SK-N-SH (cell line): ENCODE measurements around the gene FAM219A. TPM values are rescaled to one million over a fixed set of nuclear protein-coding genes. Genes with fewer than 3 reads are reported as not detected.
A peak's percentile ranks its signal among the peaks of the same experiment; 100 is the strongest.

Experiments used
- CTCF ChIA-PET: fragments of 300-600, 350-600 bp; formaldehyde crosslinking; extraction: SDS; loops from one replicate; lab custom pipeline; 2021; lab: Yijun Ruan, JAX
- POLR2A ChIA-PET: fragments of 350-600 bp; sonication (Branson Sonifier 250); formaldehyde crosslinking; extraction: SDS; loops from one replicate; lab custom pipeline; 2020; ENCODE audit warnings: antibody characterized with exemption, inconsistent platforms; lab: Yijun Ruan, JAX
- DNase-seq: peaks from one replicate; pipeline ENCODE4 v3.0.0; 2012
- H2AFZ ChIP-seq: fragments of 200-600 bp; sonication (generic); 2 replicates; pipeline ENCODE4 v1.8.1; 2016; ENCODE audit warnings: antibody characterized with exemption, mild to moderate bottlenecking, low read depth
- H3F3A ChIP-seq: fragments of 200-600 bp; sonication (generic); replicated peaks from 2 replicates; pipeline ENCODE3; 2016; ENCODE audit warnings: antibody characterized with exemption, mild to moderate bottlenecking; ENCODE audit not compliant: insufficient read depth
- H3K27ac ChIP-seq, 2 experiments: fragments of 200-500 bp in 1 of 2; fragments of 200-600 bp in 1 of 2; sonication (Bioruptor generic) in 1 of 2; sonication (generic), shearing (Covaris generic) in 1 of 2; 2 replicates each; pipeline versions ENCODE4 v1.5.1 to v1.6.1; 2014 to 2016; ENCODE audit warnings: low read depth in 2 of 2, inconsistent platforms in 1 of 2, low read length in 1 of 2, mild to moderate bottlenecking in 1 of 2, mixed read lengths in 1 of 2
- H3K27me3 ChIP-seq: fragments of 200-600 bp; sonication (generic), shearing (Covaris generic); 2 replicates; pipeline ENCODE4 v1.6.1; 2016; ENCODE audit warnings: mixed run types; ENCODE audit not compliant: insufficient read depth
- H3K36me3 ChIP-seq, 2 experiments: fragments of 200-500 bp in 1 of 2; fragments of 200-600 bp in 1 of 2; sonication (Bioruptor generic) in 1 of 2; sonication (generic) in 1 of 2; replicated peaks in 1 of 2; 2 replicates each; pipeline versions ENCODE3 to v1.5.1; 2014 to 2016; ENCODE audit warnings: low read length in 1 of 2, mild to moderate bottlenecking in 1 of 2; ENCODE audit not compliant: insufficient read depth in 2 of 2, control insufficient read depth in 1 of 2
- H3K4me1 ChIP-seq, 2 experiments: fragments of 200-500 bp in 1 of 2; fragments of 200-600 bp in 1 of 2; sonication (Bioruptor generic) in 1 of 2; sonication (generic), shearing (Covaris generic) in 1 of 2; 2 replicates each; pipeline versions ENCODE4 v1.5.1 to v1.6.1; 2014 to 2016; ENCODE audit warnings: low read depth in 1 of 2, low read length in 1 of 2, mixed run types in 1 of 2; ENCODE audit not compliant: insufficient read depth in 2 of 2, control insufficient read depth in 1 of 2
- H3K4me2 ChIP-seq: fragments of 200-600 bp; sonication (generic), shearing (Covaris generic); 2 replicates; pipeline ENCODE4 v1.6.1; 2017; ENCODE audit warnings: mixed run types
- H3K4me3 ChIP-seq, 2 experiments: fragments of 200-500 bp in 1 of 2; fragments of 200-600 bp in 1 of 2; sonication (Bioruptor generic) in 1 of 2; sonication (generic), shearing (Covaris generic) in 1 of 2; 2 replicates each; pipeline versions ENCODE4 v1.5.1 to v1.8.1; 2014 to 2016; ENCODE audit warnings: low read depth in 2 of 2, inconsistent platforms in 1 of 2, low read length in 1 of 2, mild to moderate bottlenecking in 1 of 2, mixed read lengths in 1 of 2, moderate library complexity in 1 of 2
- H3K79me2 ChIP-seq: fragments of 200-600 bp; sonication (generic); 2 replicates; pipeline ENCODE4 v1.8.1; 2017; ENCODE audit warnings: mild to moderate bottlenecking; ENCODE audit not compliant: insufficient read depth
- H3K9ac ChIP-seq: fragments of 200-600 bp; sonication (generic); 2 replicates; pipeline ENCODE4 v1.6.1; 2017; ENCODE audit warnings: mixed run types
- H3K9me2 ChIP-seq: fragments of 200-600 bp; sonication (generic); 2 replicates; pipeline ENCODE4 v1.6.1; 2017; ENCODE audit warnings: mixed run types
- H3K9me3 ChIP-seq: fragments of 200-600 bp; sonication (generic); 2 replicates; pipeline ENCODE4 v1.6.1; 2017; ENCODE audit warnings: mixed run types, mild to moderate bottlenecking, moderate library complexity
- H4K20me1 ChIP-seq: fragments of 200-600 bp; sonication (generic); 2 replicates; pipeline ENCODE4 v1.6.1; 2017; ENCODE audit warnings: mild to moderate bottlenecking, mixed run types; ENCODE audit not compliant: insufficient read depth
- CHD2 ChIP-seq: fragments of 150-350 bp; IDR thresholded peaks from 2 replicates; pipeline ENCODE4 v1.6.1; 2018; ENCODE audit warnings: low read length; ENCODE audit not compliant: partially characterized antibody
- EP300 ChIP-seq, 2 experiments: IDR thresholded peaks; 2 replicates each; pipeline versions ENCODE4 v1.4.0 to v1.6.1; 2012; ENCODE audit warnings: borderline replicate concordance in 1 of 2, low read depth in 1 of 2, low read length in 1 of 2
- FOSL2 ChIP-seq: IDR thresholded peaks from 2 replicates; pipeline ENCODE4 v1.4.0; 2012; ENCODE audit warnings: low read depth, mild to moderate bottlenecking, moderate library complexity, borderline replicate concordance
- FOXJ3 ChIP-seq: sonication (generic); formaldehyde crosslinking; IDR thresholded peaks from 2 replicates; pipeline ENCODE4 v1.5.1; 2020; ENCODE audit warnings: mild to moderate bottlenecking, missing genetic modification reagents
- GATA2 ChIP-seq: sonication (generic); formaldehyde crosslinking; IDR thresholded peaks from 2 replicates; pipeline ENCODE4 v1.5.0; 2020; ENCODE audit warnings: mild to moderate bottlenecking, missing genetic modification reagents
- JUND ChIP-seq: IDR thresholded peaks from 2 replicates; pipeline ENCODE4 v1.4.0; 2012
- NFIC ChIP-seq: IDR thresholded peaks from 2 replicates; pipeline ENCODE4 v1.4.0; 2012; ENCODE audit warnings: borderline replicate concordance
- RFX5 ChIP-seq: IDR thresholded peaks from 2 replicates; pipeline ENCODE4 v1.6.1; 2012; ENCODE audit warnings: mild to moderate bottlenecking, improper control_type of control experiment, low read length
- SIN3A ChIP-seq: IDR thresholded peaks from 2 replicates; pipeline ENCODE4 v1.6.1; 2012; ENCODE audit warnings: low read depth, mild to moderate bottlenecking, low read length, moderate library complexity, borderline replicate concordance
- TEAD4 ChIP-seq: IDR thresholded peaks from 2 replicates; pipeline ENCODE4 v1.4.0; 2012; ENCODE audit warnings: mild to moderate bottlenecking, borderline replicate concordance; ENCODE audit not compliant: insufficient read depth
- WGBS: methylation state at CpG from one replicate; pipeline ENCODE4 v1.1.6; 2017; ENCODE audit warnings: low lambda C conversion rate; 5-methylcytosine and 5-hydroxymethylcytosine counted together
- polyA plus RNA-seq, 3 experiments: library from polyadenylated mRNA; depleted of rRNA; stranded (reverse); fragments of >200 nt; gene quantifications; 2 replicates each; pipeline ENCODE4 v1.2.3, GENCODE V29; 2012
- TF ChIP-seq, protein P1 (sequence below): IDR thresholded peaks from 2 replicates; pipeline ENCODE4 v1.6.1; 2012; ENCODE audit warnings: mild to moderate bottlenecking, low read depth, low read length, moderate library complexity
- TF ChIP-seq, protein P2 (sequence below): IDR thresholded peaks from 2 replicates; pipeline ENCODE4 v1.4.0; 2012; ENCODE audit warnings: low read depth
- TF ChIP-seq, protein P3 (sequence below): fragments of 150-350 bp; IDR thresholded peaks from 2 replicates; pipeline ENCODE4 v1.6.1; 2017; ENCODE audit warnings: antibody characterized with exemption, low read length, low read depth, borderline replicate concordance
- TF ChIP-seq, protein P4 (sequence below): IDR thresholded peaks from 2 replicates; pipeline ENCODE4 v1.4.0; 2012; ENCODE audit warnings: low read depth, borderline replicate concordance

Gene FAM219A
- polyA plus RNA-seq, 1 of the 3 experiments (the other 2 are of a cell fraction) = 15.7 TPM

DNA sequence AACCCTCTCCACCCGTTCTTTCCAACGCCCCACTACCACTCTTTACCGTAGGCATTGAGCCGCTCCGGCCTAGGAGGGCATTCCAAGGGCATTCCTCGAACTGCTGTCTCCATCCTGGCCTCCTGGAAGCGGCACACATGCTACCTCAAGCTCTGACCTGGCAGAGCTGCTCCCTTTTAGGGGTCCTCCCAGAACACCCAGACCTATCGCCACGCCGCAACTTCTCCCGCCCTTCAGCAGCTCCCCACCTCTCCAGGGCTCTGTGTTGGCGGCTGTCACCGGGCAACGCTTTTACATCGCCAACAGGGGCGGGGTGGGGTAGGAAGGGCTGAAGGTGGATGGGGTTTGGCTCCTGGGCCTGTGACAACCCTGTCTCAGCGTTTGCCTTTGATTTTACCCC lies 77.0 kb downstream of the FAM219A start:
- no peaks in the 10 kb centered on the region for H3K79me2 ChIP-seq
- H4K20me1 ChIP-seq = no peaks in the 10 kb centered on the region
- H3K4me1 ChIP-seq = peaks cover 7 to 12% of the 10 kb centered on the region in 2 experiments; a peak in 2 of 4 replicates
- H3K4me2 ChIP-seq = peak overlapping the region; percentile 78
- ChIA-PET CTCF (interaction anchor here (1.5 to 1.9 kb wide), 3 partner anchors 119 to 210 kb away, joined by 4 to 5 read pairs (median 4); no protein-coding TSS in a partner anchor), POLR2A (no interaction called here)
- no peaks in the 10 kb centered on the region for H3K36me3 ChIP-seq
- DNase-seq = no peak
- no peaks in the 10 kb centered on the region for H3K9me2 ChIP-seq
- WGBS = 86% methylated on average over 14 of the region's 17 CpGs
- H3K27me3 ChIP-seq = no peaks in the 10 kb centered on the region
- H3K9ac ChIP-seq = no peak overlapping the region
- H2AFZ ChIP-seq = no peak overlapping the region; the same call in 1 of the 2 replicates
- peaks cover 4% of the 10 kb centered on the region for H3F3A ChIP-seq
- H3K4me3 ChIP-seq = peak overlapping the region; percentile 46 to 58; a peak in 3 of 4 replicates
- TF ChIP-seq, protein P1, sequence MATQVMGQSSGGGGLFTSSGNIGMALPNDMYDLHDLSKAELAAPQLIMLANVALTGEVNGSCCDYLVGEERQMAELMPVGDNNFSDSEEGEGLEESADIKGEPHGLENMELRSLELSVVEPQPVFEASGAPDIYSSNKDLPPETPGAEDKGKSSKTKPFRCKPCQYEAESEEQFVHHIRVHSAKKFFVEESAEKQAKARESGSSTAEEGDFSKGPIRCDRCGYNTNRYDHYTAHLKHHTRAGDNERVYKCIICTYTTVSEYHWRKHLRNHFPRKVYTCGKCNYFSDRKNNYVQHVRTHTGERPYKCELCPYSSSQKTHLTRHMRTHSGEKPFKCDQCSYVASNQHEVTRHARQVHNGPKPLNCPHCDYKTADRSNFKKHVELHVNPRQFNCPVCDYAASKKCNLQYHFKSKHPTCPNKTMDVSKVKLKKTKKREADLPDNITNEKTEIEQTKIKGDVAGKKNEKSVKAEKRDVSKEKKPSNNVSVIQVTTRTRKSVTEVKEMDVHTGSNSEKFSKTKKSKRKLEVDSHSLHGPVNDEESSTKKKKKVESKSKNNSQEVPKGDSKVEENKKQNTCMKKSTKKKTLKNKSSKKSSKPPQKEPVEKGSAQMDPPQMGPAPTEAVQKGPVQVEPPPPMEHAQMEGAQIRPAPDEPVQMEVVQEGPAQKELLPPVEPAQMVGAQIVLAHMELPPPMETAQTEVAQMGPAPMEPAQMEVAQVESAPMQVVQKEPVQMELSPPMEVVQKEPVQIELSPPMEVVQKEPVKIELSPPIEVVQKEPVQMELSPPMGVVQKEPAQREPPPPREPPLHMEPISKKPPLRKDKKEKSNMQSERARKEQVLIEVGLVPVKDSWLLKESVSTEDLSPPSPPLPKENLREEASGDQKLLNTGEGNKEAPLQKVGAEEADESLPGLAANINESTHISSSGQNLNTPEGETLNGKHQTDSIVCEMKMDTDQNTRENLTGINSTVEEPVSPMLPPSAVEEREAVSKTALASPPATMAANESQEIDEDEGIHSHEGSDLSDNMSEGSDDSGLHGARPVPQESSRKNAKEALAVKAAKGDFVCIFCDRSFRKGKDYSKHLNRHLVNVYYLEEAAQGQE = no peak
- TF ChIP-seq CHD2 = no peak
- no peak for TF ChIP-seq FOXJ3
- TF ChIP-seq, protein P2, sequence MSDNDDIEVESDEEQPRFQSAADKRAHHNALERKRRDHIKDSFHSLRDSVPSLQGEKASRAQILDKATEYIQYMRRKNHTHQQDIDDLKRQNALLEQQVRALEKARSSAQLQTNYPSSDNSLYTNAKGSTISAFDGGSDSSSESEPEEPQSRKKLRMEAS = no peak
- no peak for TF ChIP-seq RFX5
- TF ChIP-seq, protein P3, sequence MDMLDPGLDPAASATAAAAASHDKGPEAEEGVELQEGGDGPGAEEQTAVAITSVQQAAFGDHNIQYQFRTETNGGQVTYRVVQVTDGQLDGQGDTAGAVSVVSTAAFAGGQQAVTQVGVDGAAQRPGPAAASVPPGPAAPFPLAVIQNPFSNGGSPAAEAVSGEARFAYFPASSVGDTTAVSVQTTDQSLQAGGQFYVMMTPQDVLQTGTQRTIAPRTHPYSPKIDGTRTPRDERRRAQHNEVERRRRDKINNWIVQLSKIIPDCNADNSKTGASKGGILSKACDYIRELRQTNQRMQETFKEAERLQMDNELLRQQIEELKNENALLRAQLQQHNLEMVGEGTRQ = no peak
- no peak for TF ChIP-seq TEAD4
- TF ChIP-seq GATA2 (CRISPR knock-in tag) = no peak
- TF ChIP-seq FOSL2 = no peak
- no peak for TF ChIP-seq EP300 (IDR thresholded peaks at IDR 0.05; ENCODE audit: borderline replicate concordance in 1 of 2, low read depth in 1 of 2, low read length in 1 of 2)
- TF ChIP-seq, protein P4, sequence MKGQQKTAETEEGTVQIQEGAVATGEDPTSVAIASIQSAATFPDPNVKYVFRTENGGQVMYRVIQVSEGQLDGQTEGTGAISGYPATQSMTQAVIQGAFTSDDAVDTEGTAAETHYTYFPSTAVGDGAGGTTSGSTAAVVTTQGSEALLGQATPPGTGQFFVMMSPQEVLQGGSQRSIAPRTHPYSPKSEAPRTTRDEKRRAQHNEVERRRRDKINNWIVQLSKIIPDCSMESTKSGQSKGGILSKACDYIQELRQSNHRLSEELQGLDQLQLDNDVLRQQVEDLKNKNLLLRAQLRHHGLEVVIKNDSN = no peak
- TF ChIP-seq JUND = no peak
- no peak for TF ChIP-seq NFIC
- no peak for TF ChIP-seq SIN3A
- TF ChIP-seq, all 33 proteins: peak for 0
- H3K9me3 ChIP-seq = no peaks in the 10 kb centered on the region
- H3K27ac ChIP-seq = no peak overlapping the region
